Measurements from ENCODE around the gene TSPAN17. TPM values are rescaled to one million over a fixed set of nuclear protein-coding genes. Genes with fewer than 3 reads are reported as not detected.

The TSPAN17 gene
- total RNA-seq, 1 donor from 2014 or later, result 57.5 TPM

- peaks cover 21% of the 10 kb centered on the region for H3K4me1 Mint-ChIP-seq (ENCODE audit: unreplicated experiment)
- DNase-seq (ENCODE audit: low spot score), result no peak
- no peaks in the 10 kb centered on the region for H3K9me3 Mint-ChIP-seq (ENCODE audit: unreplicated experiment)
- peak overlapping the region; percentile 79 for H3K4me3 Mint-ChIP-seq (ENCODE audit: unreplicated experiment)
- peaks cover 4% of the 10 kb centered on the region for H3K36me3 Mint-ChIP-seq (ENCODE audit: low read depth, unreplicated experiment)
- H3K27me3 Mint-ChIP-seq (ENCODE audit: unreplicated experiment), result peaks cover 15% of the 10 kb centered on the region
- H3K27ac Mint-ChIP-seq (ENCODE audit: unreplicated experiment), result no peak overlapping the region
- TF ChIP-seq CTCF (IDR thresholded peaks at IDR 0.05; ENCODE audit: unreplicated experiment), result no peak
Measured at GRCh38 chr5:176610435-176610773, 36.9 kb upstream of the TSPAN17 start.

- Mint-ChIP-seq H3K27ac (ENCODE audit: unreplicated experiment) (no peak overlapping the region), H3K36me3 (ENCODE audit: low read depth, unreplicated experiment) (peaks cover 4% of the 10 kb centered on the region), H3K27me3 (ENCODE audit: unreplicated experiment) (peaks cover 18% of the 10 kb centered on the region), H3K4me1 (ENCODE audit: unreplicated experiment) (peaks cover 21% of the 10 kb centered on the region), H3K4me3 (ENCODE audit: unreplicated experiment) (no peak overlapping the region), H3K9me3 (ENCODE audit: unreplicated experiment) (no peaks in the 10 kb centered on the region)
- peak; percentile 83 for DNase-seq (ENCODE audit: low spot score)
- TF ChIP-seq CTCF (IDR thresholded peaks at IDR 0.05; ENCODE audit: unreplicated experiment), result no peak
Measured at GRCh38 chr5:176611435-176611834, 35.8 kb upstream of the TSPAN17 start.

GRCh38 chr5:176612008-176612407, 35.3 kb upstream of the TSPAN17 start:
- H3K9me3 Mint-ChIP-seq (ENCODE audit: unreplicated experiment), result no peaks in the 10 kb centered on the region
- no peak overlapping the region for H3K27ac Mint-ChIP-seq (ENCODE audit: unreplicated experiment)
- no peak for DNase-seq (ENCODE audit: low spot score)
- TF ChIP-seq CTCF (IDR thresholded peaks at IDR 0.05; ENCODE audit: unreplicated experiment), result no peak
- peaks cover 4% of the 10 kb centered on the region for H3K36me3 Mint-ChIP-seq (ENCODE audit: low read depth, unreplicated experiment)
- H3K27me3 Mint-ChIP-seq (ENCODE audit: unreplicated experiment), result peaks cover 20% of the 10 kb centered on the region
- peak overlapping the region; percentile 37 for H3K4me3 Mint-ChIP-seq (ENCODE audit: unreplicated experiment)
- peaks cover 21% of the 10 kb centered on the region for H3K4me1 Mint-ChIP-seq (ENCODE audit: unreplicated experiment)

GRCh38 chr5:176612855-176613254, 34.4 kb upstream of the TSPAN17 start:
- peaks cover 4% of the 10 kb centered on the region for H3K36me3 Mint-ChIP-seq (ENCODE audit: low read depth, unreplicated experiment)
- no peak for DNase-seq (ENCODE audit: low spot score)
- H3K4me3 Mint-ChIP-seq (ENCODE audit: unreplicated experiment), result no peak overlapping the region
- H3K9me3 Mint-ChIP-seq (ENCODE audit: unreplicated experiment), result no peaks in the 10 kb centered on the region
- no peak for TF ChIP-seq CTCF (IDR thresholded peaks at IDR 0.05; ENCODE audit: unreplicated experiment)
- peaks cover 25% of the 10 kb centered on the region for H3K27me3 Mint-ChIP-seq (ENCODE audit: unreplicated experiment)
- peaks cover 21% of the 10 kb centered on the region for H3K4me1 Mint-ChIP-seq (ENCODE audit: unreplicated experiment)
- H3K27ac Mint-ChIP-seq (ENCODE audit: unreplicated experiment), result no peak overlapping the region

GRCh38 chr5:176614805-176615478, 32.3 kb upstream of the TSPAN17 start:
- no peak for DNase-seq (ENCODE audit: low spot score)
- Mint-ChIP-seq H3K4me1 (ENCODE audit: unreplicated experiment) (peaks cover 14% of the 10 kb centered on the region), H3K27ac (ENCODE audit: unreplicated experiment) (no peak overlapping the region), H3K9me3 (ENCODE audit: unreplicated experiment) (no peaks in the 10 kb centered on the region), H3K27me3 (ENCODE audit: unreplicated experiment) (peaks cover 23% of the 10 kb centered on the region), H3K4me3 (ENCODE audit: unreplicated experiment) (no peak overlapping the region), H3K36me3 (ENCODE audit: low read depth, unreplicated experiment) (no peaks in the 10 kb centered on the region)
- TF ChIP-seq CTCF (IDR thresholded peaks at IDR 0.05; ENCODE audit: unreplicated experiment), result no peak

Measured in endothelial cell (in vitro differentiated cells).